A549 (cell line): ENCODE data around the gene LAMC3. TPM values are rescaled to one million over a fixed set of nuclear protein-coding genes. Genes with fewer than 3 reads are reported as not detected.

Source experiments
- ATAC-seq, 2 experiments: fragments of 200-7000 bp in 1 of 2; fragments of >200 bp in 1 of 2; cut with Nextera tagmentation in 1 of 2; cut with Tn5 transposase in 1 of 2; 3 replicates each; pipeline versions ENCODE4 v1.8.0 to v1.9.1; 2018 to 2020; ENCODE audit warnings: mild to moderate bottlenecking in 1 of 2, moderate library complexity in 1 of 2
- CTCF ChIA-PET: fragments of 300-600 bp; sonication (Branson Sonifier 250); formaldehyde crosslinking; extraction: SDS; loops from one replicate; lab custom pipeline; 2021; ENCODE audit warnings: antibody characterized with exemption, inconsistent platforms; lab: Yijun Ruan, JAX
- POLR2A ChIA-PET: fragments of 350-600 bp; formaldehyde crosslinking; extraction: SDS; loops from one replicate; lab custom pipeline; 2021; ENCODE audit warnings: antibody characterized with exemption, inconsistent platforms; lab: Yijun Ruan, JAX
- DNase-seq, 2 experiments: peaks; one replicate each; pipeline versions ENCODE4 v3.0.0 to v3.0.0-alpha.2; 2011 to 2016; ENCODE audit warnings: low read depth in 1 of 2, low spot score in 1 of 2
- FAIRE-seq: peaks from 2 replicates; lab custom pipeline; 2011; peaks lifted over from hg19 to GRCh38; lab: Jason Lieb, UNC
- H3K27ac ChIP-seq, 2 experiments: fragments of >200 bp; sonication (Bioruptor Twin); formaldehyde crosslinking; 3 replicates each; pipeline ENCODE4 v1.5.1; 2016 to 2017
- H3K4me1 ChIP-seq: fragments of >200 bp; sonication (Bioruptor Twin); formaldehyde crosslinking; 3 replicates; pipeline ENCODE4 v1.6.1; 2016
- H3K4me2 ChIP-seq: fragments of >200 bp; sonication (Bioruptor Twin); formaldehyde crosslinking; 3 replicates; pipeline ENCODE4 v1.6.1; 2016
- H3K4me3 ChIP-seq: fragments of >200 bp; sonication (Bioruptor Twin); formaldehyde crosslinking; 3 replicates; pipeline ENCODE4 v1.5.1; 2016
- H3K9me3 ChIP-seq: fragments of >200 bp; sonication (Bioruptor Twin); formaldehyde crosslinking; 3 replicates; pipeline ENCODE4 v1.6.1; 2016
- CEBPB ChIP-seq, 2 experiments: fragments of >200 bp in 1 of 2; sonication (Bioruptor Twin) in 1 of 2; formaldehyde crosslinking in 1 of 2; IDR thresholded peaks; 2 replicates each; pipeline ENCODE4 v1.6.1; 2012 to 2016
- CTCF ChIP-seq: fragments of >200 bp; sonication (Bioruptor Twin); formaldehyde crosslinking; IDR thresholded peaks from 3 replicates; pipeline ENCODE4 v1.5.1; 2016
- ESRRA ChIP-seq: fragments of 150-350 bp; IDR thresholded peaks from 2 replicates; pipeline ENCODE4 v1.6.1; 2014; ENCODE audit warnings: mild to moderate bottlenecking, low read length, borderline replicate concordance
- HES2 ChIP-seq: fragments of >200 bp; sonication (Bioruptor Twin); formaldehyde crosslinking; IDR thresholded peaks from 2 replicates; pipeline ENCODE4 v1.6.1; 2016
- HMGXB4 ChIP-seq: fragments of 250-450 bp; sonication (Bioruptor Pico); IDR thresholded peaks from 2 replicates; pipeline ENCODE4 v1.5.0; 2021; ENCODE audit warnings: mild to moderate bottlenecking, moderate library complexity, borderline replicate concordance
- HOXA7 ChIP-seq: fragments of 250-450 bp; sonication (Bioruptor Pico); IDR thresholded peaks from 2 replicates; pipeline ENCODE4 v1.5.0; 2020; ENCODE audit warnings: mild to moderate bottlenecking, moderate library complexity
- HOXB5 ChIP-seq: fragments of 250-450 bp; sonication (Bioruptor Pico); IDR thresholded peaks from 2 replicates; pipeline ENCODE4 v1.5.0; 2020; ENCODE audit warnings: mild to moderate bottlenecking, moderate library complexity
- KDM1A ChIP-seq: fragments of 200-600 bp; sonication (generic); IDR thresholded peaks from 2 replicates; pipeline ENCODE4 v1.6.1; 2016; ENCODE audit warnings: low read depth, mild to moderate bottlenecking
- MAX ChIP-seq: IDR thresholded peaks from 2 replicates; pipeline ENCODE4 v1.6.1; 2012
- POLR2A ChIP-seq: IDR thresholded peaks from 2 replicates; pipeline ENCODE4 v1.6.1; 2012; ENCODE audit warnings: mild to moderate bottlenecking, low read length
- RAD21 ChIP-seq, 2 experiments: fragments of >200 bp in 1 of 2; sonication (Bioruptor Twin) in 1 of 2; formaldehyde crosslinking in 1 of 2; IDR thresholded peaks in 1 of 2; conservative IDR thresholded peaks in 1 of 2; 2 replicates in 1 of 2; 3 replicates in 1 of 2; pipeline ENCODE4 v1.6.1; 2012 to 2018; ENCODE audit warnings: inconsistent platforms in 1 of 2
- RFX5 ChIP-seq: fragments of 450-650 bp; IDR thresholded peaks from 2 replicates; pipeline ENCODE4 v1.7.1; 2014; ENCODE audit warnings: antibody characterized with exemption, mild to moderate bottlenecking, moderate library complexity
- SMC3 ChIP-seq: fragments of >200 bp; sonication (Bioruptor Twin); formaldehyde crosslinking; IDR thresholded peaks from 3 replicates; pipeline ENCODE4 v1.6.1; 2018; ENCODE audit warnings: inconsistent platforms
- TFCP2L1 ChIP-seq: fragments of 250-450 bp; sonication (Bioruptor Pico); IDR thresholded peaks from 2 replicates; pipeline ENCODE4 v1.5.0; 2021; ENCODE audit warnings: mild to moderate bottlenecking
- ZC3H11A ChIP-seq: fragments of 450-650 bp; IDR thresholded peaks from 2 replicates; pipeline ENCODE4 v1.6.1; 2014; ENCODE audit warnings: antibody characterized with exemption, mild to moderate bottlenecking
- WGBS: methylation state at CpG from one replicate; pipeline ENCODE4 v1.1.6; 2017; ENCODE audit errors: missing lambda C conversion rate; 5-methylcytosine and 5-hydroxymethylcytosine counted together
- polyA plus RNA-seq, 4 experiments: library from polyadenylated mRNA; depleted of rRNA in 3 of 4; stranded (reverse); fragments of >200 nt; fragmentation: RNase III in 1 of 4; extraction: RNeasy Plus Mini Kit Qiagen cat#74134 plus additional on column Dnase treatment in 1 of 4; gene quantifications; 2 replicates in 3 of 4; 3 replicates in 1 of 4; pipeline ENCODE4 v1.2.3, GENCODE V29; 2011 to 2017

Gene LAMC3
- polyA plus RNA-seq, 2 of the 4 experiments (the other 2 are of a cell fraction), result 1.0 to 1.5 TPM

- Histone ChIP-seq H3K9me3 (no peaks in the 10 kb centered on the region), H3K4me1 (peaks cover 26% of the 10 kb centered on the region), H3K4me2 (no peak overlapping the region), H3K4me3 (no peak overlapping the region), H3K27ac (peak overlapping the region in 1 of 2 experiments; percentile 23; a peak in 1 of 6 replicates)
- WGBS, result 78% methylated on average over 14 of the region's 14 CpGs
- POLR2A ChIA-PET, result no interaction called here
- FAIRE-seq, result no peak
- TF ChIP-seq HOXB5, result no peak
- no peak for TF ChIP-seq CEBPB (IDR thresholded peaks at IDR 0.05)
- TF ChIP-seq RFX5, result no peak
- no peak for TF ChIP-seq HOXA7 (CRISPR knock-in tag)
- no peak for TF ChIP-seq KDM1A
- no peak for TF ChIP-seq ZC3H11A
- TF ChIP-seq TFCP2L1 (CRISPR knock-in tag), result no peak
- no peak for TF ChIP-seq ESRRA
- no peak for TF ChIP-seq HMGXB4 (CRISPR knock-in tag)
- peak in 1 of 2 experiments; percentile 26 for DNase-seq
- ATAC-seq, result no peak
- CTCF ChIA-PET, result interaction anchor here (0.6 to 19.3 kb wide), 22 partner anchors 11 to 296 kb away, joined by 3 to 286 read pairs (median 24); partner anchors contain the start of genes FIBCD1, LAMC3 and QRFP
These were observed 12.1 kb upstream of the LAMC3 start for GRCh38 chr9:130996676-130997394.

GRCh38 chr9:130997395-130997684, 11.6 kb upstream of the LAMC3 start:
- no peak for FAIRE-seq
- ChIA-PET POLR2A (no interaction called here), CTCF (interaction anchor here (0.6 to 19.3 kb wide), 27 partner anchors 11 to 297 kb away, joined by 3 to 286 read pairs (median 18); partner anchors contain the start of genes FIBCD1, LAMC3 and QRFP)
- WGBS, result 31% methylated on average over 2 of the region's 2 CpGs
- H3K4me1 ChIP-seq, result peaks cover 26% of the 10 kb centered on the region
- H3K27ac ChIP-seq, result no peak overlapping the region; a peak in 1 of 6 replicates
- ATAC-seq, result no peak
- H3K4me2 ChIP-seq, result no peak overlapping the region
- no peak for TF ChIP-seq HES2
- TF ChIP-seq KDM1A, result no peak
- TF ChIP-seq ESRRA, result no peak
- H3K4me3 ChIP-seq, result no peak overlapping the region
- no peak for DNase-seq
- H3K9me3 ChIP-seq, result no peaks in the 10 kb centered on the region

GRCh38 chr9:130997925-130998596, 10.9 kb upstream of the LAMC3 start:
- WGBS, result 45% methylated on average over 9 of the region's 28 CpGs
- POLR2A ChIA-PET, result no interaction called here
- CTCF ChIA-PET, result interaction anchor here (0.6 to 19.3 kb wide), 72 partner anchors 11 to 538 kb away, joined by 3 to 286 read pairs (median 6); partner anchors contain the start of genes FIBCD1, LAMC3 and QRFP
- FAIRE-seq (no peak), DNase-seq (peak; percentile 75 to 95), ATAC-seq (peak; percentile 84 to 96)
- H3K4me1 ChIP-seq, result peaks cover 26% of the 10 kb centered on the region
- H3K27ac ChIP-seq, result peak overlapping the region; percentile 35 to 46; a peak in 2 of 6 replicates
- TF ChIP-seq RAD21 (conservative IDR thresholded peaks at IDR 0.05 in 1 of 2, IDR thresholded peaks at IDR 0.05 in 1 of 2) (peak; percentile 94), CTCF (peak; percentile 83), SMC3 (peak; percentile 91), POLR2A (no peak), MAX (peak; percentile 28; the same call in 1 of the 2 replicates)
- H3K9me3 ChIP-seq, result no peaks in the 10 kb centered on the region
- H3K4me2 ChIP-seq, result peak overlapping the region; percentile 45; the same call in 2 of the 3 replicates
- no peak overlapping the region for H3K4me3 ChIP-seq
